Glomerular visceral epithelial cell (primary cell): ENCODE measurements around the gene LRRC51.
"Not testable (repeated sequence)": the region's sequence is repeated elsewhere in the genome, so short reads cannot be mapped to it uniquely, and the experiment has no call there.

ENCODE experiments used
- DNase-seq: peaks from one replicate; pipeline ENCODE4 v3.0.0-alpha.2; 2016; ENCODE audit errors: extremely low spot score

Gene LRRC51

DNA sequence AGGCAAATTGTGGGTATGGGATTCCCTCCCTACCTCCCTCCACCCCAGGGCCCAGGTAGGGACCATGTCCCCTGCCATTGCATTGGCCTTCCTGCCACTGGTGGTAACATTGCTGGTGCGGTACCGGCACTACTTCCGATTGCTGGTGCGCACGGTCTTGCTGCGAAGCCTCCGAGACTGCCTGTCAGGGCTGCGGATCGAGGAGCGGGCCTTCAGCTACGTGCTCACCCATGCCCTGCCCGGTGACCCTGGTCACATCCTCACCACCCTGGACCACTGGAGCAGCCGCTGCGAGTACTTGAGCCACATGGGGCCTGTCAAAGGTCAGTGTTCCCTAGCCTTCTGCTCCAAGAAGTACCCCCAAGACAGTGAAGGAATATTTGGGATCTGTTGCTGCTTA is 25.2 kb downstream of the LRRC51 start, which contains the start of gene TOMT:
Gene TOMT, plus strand, starts transcription at position 37 of the 400 bp plus-strand sequence. Its CDS starts 28 bp downstream, at position 65.
- no peak for DNase-seq

DNA sequence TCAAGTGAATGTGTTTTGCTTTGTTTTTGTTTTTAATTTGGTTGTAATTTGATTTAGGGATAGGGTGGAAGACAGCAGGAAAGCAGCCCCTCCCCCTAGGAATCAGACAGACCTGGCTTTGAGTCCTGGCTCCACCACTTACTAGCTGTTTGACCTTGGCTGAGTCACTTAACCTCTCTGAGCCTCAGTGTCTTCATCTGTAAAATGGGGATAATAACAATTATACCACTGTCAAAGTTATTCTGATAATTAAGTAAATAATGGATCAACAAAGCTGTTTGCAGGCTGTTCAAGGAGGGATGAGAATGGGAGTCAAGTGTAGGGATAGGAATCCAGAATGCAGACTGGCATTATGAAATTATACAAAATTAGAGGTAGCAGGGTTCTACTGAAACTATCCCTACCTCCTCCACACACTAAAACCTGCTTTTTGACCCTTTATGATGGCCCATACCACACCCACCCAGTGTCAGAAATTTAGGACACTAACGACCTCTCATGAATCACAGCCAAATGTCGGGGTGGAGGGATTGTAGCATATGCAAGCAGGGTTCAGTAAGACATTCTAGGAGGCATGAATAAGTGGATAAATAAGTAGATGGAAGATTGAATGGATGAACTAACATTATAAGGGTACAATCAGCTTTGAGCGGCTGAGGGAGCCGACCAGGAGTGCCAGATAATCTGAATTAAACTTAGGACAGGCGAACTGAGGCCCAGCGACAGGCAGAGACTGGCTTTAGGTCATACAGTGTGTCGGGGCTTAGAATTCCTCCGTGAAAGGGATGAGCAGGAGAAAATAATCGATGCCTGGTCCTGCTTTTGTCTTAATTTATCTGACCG is 30.9 kb downstream of the LRRC51 start:
- no peak for DNase-seq

DNA sequence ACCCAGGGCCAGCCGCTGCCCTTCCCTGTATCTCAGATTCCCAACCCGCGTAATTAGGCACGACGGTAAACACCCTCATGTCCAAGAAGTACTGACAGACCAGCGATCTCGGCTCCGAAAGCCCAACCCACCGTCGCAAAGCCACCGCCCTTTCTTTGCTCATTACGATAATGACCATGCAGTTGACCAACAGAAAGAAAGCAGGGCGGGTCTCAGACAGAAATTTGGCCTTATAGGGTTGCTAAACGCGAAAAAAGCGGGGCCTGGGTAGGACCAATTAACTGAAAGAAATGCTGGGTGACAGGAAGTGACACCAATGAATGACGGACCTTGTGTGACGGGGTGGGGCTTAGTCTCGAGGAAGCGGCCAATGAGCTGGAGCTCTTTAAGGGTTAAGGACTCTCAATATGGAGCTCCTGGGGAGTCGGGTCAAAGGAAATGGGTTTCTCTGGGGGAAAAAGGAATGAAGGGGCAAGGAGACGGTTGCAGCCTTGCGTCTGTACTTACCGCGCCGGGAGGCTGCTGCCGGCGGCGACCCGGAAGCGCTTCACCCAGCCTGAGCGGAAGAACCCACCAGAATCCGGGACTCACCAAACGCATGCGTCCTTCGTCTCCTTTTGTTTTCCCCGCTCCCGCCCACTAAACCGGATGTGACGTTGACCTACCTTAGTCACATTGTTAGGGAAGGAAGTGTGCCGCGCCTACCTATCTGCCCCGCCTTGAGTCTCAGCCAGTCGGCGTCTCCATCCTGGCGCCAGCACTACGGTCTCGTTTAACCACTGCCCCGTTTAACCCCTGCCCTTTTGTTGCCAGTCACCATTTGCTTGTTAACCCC is 31.7 kb downstream of the LRRC51 start, which contains the start of gene ANAPC15:
Gene ANAPC15, minus strand, starts transcription at position 553 of the 835 bp plus-strand sequence. CDS start 1,419 bp downstream, outside the sequence.
- peak; percentile 98 for DNase-seq

- DNase-seq: no peak
Measured at GRCh38 chr11:72112978-72113808, 32.5 kb downstream of the LRRC51 start.

GRCh38 chr11:72114570-72114969 is 33.9 kb downstream of the LRRC51 start:
- DNase-seq: no peak

GRCh38 chr11:72116019-72116755 is 35.5 kb downstream of the LRRC51 start:
- no peak for DNase-seq

GRCh38 chr11:72119198-72119597 is 38.5 kb downstream of the LRRC51 start:
- DNase-seq: no peak

GRCh38 chr11:72120930-72121329 is 40.3 kb downstream of the LRRC51 start:
- no peak for DNase-seq

GRCh38 chr11:72122607-72123006 is 42.0 kb downstream of the LRRC51 start:
- DNase-seq: no peak

DNA sequence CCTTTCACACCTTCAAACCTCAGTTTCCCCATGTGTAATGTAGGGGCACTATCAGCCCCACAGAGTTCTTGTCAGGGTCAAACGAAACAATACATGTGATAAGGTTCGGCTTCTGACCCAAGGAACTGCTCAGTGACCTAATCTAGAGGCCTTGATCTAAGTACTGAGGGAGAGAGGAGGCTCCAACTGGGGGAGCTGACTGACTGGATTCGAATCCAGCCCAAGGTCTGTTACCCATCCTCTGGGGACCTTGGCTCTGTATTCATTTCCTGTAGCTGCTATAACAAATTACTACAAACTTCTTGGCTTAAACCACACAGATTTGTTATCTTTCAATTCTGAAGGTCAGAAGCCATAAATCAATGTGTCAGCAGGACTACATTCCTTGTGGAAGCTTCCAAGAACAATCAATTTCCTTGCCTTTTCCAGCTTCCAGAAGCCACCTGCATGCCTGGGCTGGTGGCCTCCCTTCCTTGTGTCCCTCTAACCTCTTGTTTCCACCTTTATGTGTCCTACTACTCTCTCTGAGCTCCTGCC is 42.5 kb downstream of the LRRC51 start:
- no peak for DNase-seq

DNA sequence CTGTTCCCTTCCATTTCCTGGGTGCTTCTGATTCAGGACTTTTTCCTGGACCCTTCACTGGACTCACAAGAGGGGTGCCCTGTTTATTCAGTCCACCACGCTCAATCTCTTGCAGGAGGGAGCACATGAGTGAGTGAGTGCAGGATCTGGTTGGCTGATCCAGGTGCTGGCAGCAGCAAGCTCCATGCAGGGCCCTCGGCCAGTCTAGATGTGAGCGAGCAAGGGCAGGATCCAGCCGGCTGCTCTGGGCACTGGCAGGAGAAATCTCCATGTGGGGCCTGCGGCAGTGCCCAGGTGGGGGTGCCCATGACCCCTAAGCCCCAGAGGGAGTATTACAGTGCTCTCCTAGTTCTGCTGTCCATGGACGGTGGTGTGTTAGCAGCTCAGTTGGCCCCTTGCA is 43.4 kb downstream of the LRRC51 start:
- DNase-seq: no peak

DNA sequence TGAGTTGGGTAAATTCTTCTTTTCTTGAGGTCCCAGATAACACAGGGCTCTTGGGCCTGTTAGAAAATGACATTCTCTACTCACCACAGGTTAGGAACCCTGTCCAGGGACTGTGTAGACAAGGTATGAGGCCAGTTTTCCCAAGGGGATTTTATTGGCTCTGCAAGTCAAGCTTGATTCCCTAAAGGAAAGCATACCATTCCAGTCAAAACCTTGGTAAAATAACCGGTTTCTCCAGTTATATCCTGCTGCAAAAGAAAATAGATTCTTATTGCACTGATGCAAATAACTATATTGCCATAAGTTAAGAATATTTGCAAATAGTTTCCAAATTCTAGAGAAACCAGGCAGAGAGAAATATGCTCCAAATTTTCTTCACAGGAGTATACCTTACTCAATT is 45.3 kb downstream of the LRRC51 start:
- no peak for DNase-seq

DNA sequence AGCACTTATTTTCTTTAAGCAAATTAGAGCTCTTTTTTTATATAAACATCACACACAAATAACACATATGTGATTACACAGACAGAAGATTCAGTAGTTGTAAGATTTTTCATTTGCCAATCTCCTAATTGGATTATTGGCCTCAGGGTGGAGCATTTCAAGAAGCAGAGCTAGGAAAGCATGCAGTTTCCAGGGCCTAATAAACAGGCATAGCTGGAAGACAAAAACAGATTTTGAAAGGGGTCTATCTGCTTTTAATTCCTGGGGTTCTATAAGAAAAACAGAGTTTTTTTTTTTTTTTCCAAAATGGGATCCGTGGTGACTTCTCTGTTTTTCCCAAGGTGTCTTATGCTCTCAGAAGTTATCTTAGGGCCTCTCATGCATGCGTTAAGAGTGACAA is 47.3 kb downstream of the LRRC51 start:
- no peak for DNase-seq

DNA sequence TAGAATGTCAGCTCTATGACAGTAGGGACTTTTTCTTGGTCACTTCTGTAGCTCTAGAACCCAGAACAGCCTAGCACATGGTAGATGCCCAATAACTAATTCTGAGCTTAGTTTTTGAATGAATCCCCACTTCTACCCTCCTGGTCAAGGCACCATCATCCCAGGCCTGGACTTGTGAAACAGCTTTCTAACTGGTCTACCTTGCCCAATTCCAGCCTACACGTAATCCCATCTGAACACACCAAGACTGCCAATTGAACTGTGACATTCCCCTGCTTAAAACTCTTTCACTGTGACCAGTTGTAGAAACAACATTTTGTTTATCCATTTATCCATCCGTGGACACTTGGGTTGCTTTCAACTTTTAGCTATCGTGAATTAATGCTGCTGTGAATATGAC is 48.7 kb downstream of the LRRC51 start:
- no peak for DNase-seq

GRCh38 chr11:72132646-72133045 is 52.0 kb downstream of the LRRC51 start:
- DNase-seq: no peak

DNA sequence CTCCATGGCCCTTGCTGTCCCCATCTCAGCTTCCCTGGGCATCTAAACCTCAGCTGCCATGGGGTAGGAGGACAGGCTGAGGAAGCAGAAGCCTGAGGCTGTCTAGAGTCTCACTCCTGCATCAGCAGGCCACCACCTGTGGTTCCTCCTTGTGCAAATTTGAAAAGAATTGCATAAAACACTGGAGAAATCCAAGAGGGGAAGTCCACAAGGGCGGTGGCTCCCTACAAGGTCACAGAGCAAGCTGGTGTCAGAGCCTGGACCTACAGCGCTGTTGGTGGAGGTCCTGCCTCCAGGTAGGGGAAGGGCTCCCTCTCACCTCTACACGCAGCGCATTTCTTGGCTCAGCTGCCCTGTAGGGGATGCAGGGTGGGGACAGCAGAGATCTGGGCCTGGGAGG is 54.8 kb downstream of the LRRC51 start, which contains the start of gene FOLR3:
Gene FOLR3, plus strand, starts transcription at position 253 of the 400 bp plus-strand sequence. CDS start 228 bp downstream, outside the sequence.
- not testable (repeated sequence) for DNase-seq

- DNase-seq: peak; percentile 36
Measured at GRCh38 chr11:72135891-72136683, 55.4 kb downstream of the LRRC51 start.

- DNase-seq: no peak
Measured at GRCh38 chr11:72136684-72137262, 56.1 kb downstream of the LRRC51 start.

GRCh38 chr11:72138821-72139390 is 58.3 kb downstream of the LRRC51 start:
- DNase-seq: no peak
